GM19324 (cell line): ENCODE data around the gene AIPL1.

Source experiments
- ATAC-seq: cut with Tn5 transposase; IDR thresholded peaks from one replicate; pipeline ENCODE4 v1.9.1; 2021; ENCODE audit warnings: mild to moderate bottlenecking, moderate library complexity; ENCODE audit not compliant: unreplicated experiment, low FRiP score

AIPL1 gene

DNA sequence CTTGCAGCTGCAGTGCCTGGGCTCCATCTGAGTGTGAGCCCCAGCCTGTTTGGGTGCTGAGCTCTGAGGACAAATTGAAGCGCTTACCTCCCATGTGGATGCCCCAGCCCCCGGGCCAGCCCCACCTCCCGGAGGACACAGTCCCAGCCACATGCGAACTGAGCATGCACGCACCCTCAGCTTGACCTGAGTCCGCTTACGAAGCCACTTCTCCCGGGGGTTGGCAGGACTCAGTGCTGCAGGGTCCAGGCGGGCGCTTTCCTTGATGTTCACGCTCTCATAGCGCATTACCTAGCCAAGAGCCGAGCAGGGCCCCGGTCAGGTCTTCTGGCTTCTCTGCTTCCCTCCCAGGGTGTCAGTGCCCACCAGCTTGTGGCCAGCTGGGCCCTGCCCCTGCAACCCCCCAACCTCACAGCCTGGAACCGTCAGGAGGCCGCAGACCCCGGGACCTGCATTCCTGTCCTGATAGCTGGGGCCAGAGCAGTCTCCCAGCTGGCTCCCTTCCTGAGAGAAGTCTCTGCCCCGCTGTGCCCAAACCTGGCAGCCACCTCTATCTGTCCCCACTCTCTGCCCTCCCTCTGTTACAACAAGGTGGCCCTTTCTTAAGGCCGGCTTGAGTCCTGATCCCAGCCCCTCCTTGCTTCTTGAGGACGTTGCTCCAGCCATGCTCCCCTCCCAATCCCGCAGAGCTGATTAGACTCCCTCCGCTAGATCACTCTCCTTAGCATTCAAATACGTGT is 33.3 kb upstream of the AIPL1 start:
- no peak for ATAC-seq

DNA sequence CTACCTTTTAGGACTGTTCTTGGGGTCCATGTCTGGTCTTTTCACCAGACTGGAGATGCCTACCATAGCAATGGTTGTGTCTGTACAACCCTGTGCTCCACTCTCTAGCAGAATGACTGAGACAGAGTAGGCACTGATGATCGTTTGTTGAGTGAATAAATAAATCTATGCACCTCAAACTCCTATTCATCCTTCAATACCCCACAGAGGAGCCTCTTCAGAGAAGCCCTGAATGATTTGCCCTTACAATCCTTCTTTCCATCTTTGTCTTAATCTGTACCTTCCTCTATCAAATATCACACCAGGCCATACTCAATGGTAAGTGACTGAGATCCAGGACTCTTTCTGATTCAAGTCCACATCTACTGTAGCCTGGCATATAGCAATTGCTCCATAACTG is 32.6 kb upstream of the AIPL1 start:
- ATAC-seq: no peak

- no peak for ATAC-seq
These were observed 30.5 kb upstream of the AIPL1 start for GRCh38 chr17:6465206-6466003.

- ATAC-seq: no peak
These were observed 29.6 kb upstream of the AIPL1 start for GRCh38 chr17:6464446-6465041.

DNA sequence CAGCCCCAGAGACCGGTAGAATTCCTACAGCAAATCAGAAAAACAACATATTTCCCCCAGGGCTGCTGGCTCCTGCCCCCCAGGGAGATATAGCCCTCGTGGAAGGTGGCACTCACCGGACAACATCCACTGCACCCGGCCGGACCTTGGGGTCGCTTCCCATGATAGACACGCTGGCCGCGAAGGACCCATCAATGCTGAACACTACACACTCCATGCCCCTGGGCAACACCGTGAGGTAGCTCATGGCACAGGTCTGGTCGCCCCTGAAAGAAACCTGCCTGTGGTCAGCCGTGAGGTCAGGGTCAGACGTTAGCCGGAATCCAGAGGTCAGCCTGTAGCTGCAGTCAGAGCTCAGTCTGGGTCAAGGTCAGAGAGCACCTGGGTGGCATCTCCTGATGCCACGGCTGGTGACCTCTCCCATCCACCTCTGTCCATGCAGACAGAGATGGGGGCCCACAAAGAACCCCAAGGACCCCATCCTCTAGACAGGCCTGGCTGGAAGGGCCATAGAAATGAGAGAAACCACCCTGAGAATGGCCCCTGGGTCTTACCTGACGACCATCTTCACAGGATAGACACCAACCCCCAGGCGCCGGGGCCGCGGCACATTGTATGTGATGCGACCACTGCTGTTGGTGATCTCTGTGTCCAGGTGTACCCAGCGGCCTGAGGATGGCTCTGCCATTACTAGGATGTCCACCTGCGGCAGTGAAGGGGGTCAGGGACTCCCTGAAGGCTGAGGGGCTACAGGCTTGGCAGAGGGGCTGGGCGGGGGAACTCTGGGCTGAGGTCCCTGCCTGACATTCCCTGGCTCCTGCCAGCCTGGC is 28.9 kb upstream of the AIPL1 start:
- no peak for ATAC-seq

DNA sequence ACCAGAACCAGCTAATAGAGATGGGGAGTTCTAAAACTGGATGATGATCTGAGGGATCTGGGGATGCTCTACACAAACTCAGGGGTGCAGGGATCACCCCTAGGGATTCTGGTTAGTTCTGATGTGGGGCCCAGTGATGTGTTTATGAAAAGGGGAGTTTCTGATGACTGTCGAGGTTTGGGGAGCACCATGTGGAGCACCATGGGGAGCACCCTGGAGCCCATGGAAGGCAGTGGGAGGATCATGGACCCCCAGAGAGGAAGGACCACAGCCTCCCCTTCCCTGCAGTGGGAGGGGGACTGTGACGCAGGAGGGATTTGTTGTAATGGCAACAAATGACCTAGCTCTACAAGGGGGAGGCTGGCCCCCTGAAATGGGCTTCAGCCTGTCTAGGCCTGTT is 27.8 kb upstream of the AIPL1 start:
- ATAC-seq: no peak

- no peak for ATAC-seq
These were observed 27.0 kb upstream of the AIPL1 start for GRCh38 chr17:6461792-6462524.

- no peak for ATAC-seq
These were observed 26.3 kb upstream of the AIPL1 start for GRCh38 chr17:6461246-6461645.

DNA sequence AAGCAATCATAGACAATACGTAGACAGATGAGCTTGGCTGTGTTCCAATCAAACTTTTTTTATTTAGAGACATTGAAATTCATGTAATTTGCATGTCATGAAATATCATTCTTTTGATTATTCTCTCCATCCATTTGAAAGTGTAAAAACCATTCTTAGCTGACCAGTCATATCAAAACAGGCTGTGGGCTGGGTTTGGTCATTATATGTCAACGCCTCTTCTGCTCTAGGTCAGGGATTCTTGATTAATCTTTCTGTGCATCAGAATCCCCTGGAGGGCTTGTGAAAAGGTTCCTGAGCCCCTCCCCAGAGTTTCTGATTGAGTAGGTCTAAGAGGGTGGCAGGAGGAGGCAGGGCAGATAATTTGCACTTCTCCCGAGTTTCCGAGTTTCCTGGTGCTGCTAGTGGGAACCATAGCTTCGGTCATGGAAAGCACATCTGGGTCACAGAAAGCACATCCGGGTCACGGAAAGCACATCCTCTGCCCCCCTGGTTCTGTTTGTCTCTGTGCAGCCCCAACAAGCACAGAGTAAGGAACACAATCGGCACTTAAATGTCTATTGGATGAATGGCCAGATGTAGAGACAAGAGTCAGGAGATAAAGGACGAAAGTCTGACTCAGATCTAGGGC is 25.7 kb upstream of the AIPL1 start:
- no peak for ATAC-seq

DNA sequence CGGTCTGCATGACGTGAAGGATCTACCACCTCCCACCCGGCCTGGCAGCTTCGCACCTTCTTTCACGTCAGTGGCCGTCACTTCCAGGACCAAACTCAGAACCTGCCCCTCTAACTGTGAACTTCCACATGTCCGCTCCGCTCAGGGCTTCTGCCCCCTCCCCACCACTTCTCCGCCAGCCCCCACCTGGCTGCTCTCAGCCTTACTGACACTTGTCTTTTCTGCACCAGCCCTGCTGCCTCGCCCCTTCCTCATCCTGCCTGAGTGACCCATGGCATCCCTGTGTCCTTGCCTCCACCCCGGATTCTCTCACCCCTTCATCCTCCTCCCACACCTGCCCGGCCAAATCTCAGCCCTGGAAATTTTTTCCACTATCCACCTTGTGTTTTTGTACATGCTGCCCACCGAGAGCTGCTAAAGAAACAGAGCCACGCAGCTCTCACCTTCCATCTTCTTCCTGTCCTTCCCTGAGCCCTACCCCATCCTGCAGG is 23.6 kb upstream of the AIPL1 start:
- no peak for ATAC-seq

DNA sequence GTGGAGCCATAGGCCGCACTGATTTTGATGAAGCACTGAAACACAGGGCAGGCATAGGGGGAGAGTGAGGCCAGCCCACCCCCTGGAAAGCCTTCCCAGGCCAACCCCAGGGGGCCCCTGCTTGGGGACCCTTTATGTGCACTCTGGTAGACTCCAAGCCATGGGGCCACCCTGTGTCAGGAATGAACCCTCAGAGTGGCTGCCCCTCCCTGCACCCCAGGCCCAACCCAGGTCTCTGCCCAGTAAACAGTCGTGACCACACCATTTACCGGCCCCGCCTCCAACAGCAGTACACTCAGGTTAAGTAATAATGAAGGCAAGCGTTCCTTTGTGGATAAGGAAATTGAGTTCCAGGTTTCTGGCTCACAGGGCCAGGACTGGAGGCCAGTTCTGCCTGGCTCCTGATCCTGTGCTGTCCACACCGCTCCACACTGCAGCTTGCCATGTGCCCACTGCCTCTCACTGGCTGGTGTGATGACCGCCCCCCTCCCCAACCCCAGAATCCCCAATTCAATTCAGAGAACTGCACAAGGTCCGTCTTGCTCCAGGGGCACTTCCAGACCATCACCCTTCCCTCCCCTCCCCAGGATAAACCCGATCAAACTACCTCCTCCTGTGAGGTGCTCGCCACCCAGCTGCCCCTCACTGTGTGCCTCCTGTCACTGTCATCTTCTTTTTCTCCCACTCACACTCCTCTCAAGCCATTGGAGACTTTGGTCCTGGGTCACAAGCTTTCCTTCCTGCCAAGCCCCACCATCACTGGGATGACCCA is 23.0 kb upstream of the AIPL1 start:
- ATAC-seq: no peak

- no peak for ATAC-seq
These were observed 22.2 kb upstream of the AIPL1 start for GRCh38 chr17:6456914-6457687.

DNA sequence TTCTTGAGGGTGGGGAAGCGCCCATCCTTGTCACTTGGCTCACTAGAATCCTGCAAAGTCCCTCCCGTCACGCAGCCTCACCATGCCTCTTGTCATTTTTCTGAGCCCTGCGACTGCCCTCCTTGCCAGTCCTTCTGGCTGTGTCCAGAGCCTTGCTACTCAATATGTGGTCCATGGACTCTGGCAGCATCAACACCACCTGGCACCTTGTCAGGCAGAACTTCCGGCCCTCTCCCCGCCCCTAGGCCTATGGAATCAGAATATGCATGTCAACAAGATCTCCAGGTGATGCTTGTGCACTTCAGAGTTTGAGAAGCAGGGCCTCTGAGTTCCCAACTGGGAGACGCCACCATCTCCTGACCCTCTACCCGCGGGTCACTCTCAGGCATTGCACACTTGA is 21.4 kb upstream of the AIPL1 start:
- no peak for ATAC-seq

DNA sequence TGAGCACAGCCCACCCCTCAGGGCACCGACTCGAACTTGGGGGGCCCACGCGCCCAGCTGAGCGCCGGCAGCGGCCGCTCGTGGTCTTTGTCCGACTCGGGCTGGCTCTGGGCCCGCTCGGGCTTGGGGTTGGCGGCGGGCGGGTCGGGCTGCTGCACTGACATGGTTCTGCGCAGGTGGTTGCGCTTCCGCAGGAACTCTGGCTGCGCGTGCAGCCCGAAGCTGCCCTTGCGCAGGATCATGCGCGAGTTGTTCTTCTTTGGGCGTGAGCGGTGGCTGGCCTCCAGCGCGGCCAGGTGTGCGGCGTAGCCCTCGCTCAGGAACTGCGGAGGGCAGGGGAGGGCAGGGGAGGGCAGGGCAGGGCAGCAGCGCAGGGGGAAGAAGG is 20.4 kb upstream of the AIPL1 start:
- no peak for ATAC-seq

DNA sequence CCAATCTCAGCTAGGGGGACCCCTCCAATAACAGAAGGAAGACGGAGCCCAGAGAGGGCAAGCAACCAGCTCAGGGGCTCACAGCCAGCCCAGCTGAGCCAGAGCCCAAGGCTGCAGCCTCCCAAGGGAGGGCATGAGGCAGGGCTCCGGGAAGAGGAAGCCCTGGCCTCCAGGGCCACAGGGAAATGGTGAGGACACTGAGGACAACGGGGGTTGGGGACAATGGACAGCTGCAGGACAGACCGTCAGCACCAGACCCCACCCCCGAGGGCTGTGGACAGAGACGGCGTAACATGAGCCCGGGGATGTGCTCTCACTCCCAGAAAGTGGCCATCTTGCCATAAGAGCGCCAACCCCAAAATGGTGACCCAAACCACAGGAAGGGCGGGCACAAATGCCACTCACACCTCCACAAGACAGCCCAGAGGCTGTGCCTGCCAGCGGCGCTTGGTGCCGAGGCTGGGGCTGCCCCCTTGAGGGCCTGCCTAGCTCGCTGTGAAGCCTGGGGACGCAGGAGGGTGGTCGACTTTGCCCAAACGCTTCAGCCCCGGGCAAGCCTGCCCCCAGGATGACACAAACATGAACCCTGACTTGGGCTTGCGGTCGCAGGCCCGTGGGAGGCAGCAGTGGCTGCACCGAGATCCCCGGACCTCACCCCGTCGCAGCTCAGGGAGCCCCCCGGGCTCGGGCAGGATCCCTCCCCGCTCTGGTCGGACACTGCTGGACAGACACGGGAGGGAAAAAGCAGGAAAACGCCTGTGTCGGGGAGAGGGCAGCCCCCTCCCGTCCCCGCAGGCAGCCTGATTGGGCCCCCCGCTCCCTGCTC is 19.8 kb upstream of the AIPL1 start:
- no peak for ATAC-seq

DNA sequence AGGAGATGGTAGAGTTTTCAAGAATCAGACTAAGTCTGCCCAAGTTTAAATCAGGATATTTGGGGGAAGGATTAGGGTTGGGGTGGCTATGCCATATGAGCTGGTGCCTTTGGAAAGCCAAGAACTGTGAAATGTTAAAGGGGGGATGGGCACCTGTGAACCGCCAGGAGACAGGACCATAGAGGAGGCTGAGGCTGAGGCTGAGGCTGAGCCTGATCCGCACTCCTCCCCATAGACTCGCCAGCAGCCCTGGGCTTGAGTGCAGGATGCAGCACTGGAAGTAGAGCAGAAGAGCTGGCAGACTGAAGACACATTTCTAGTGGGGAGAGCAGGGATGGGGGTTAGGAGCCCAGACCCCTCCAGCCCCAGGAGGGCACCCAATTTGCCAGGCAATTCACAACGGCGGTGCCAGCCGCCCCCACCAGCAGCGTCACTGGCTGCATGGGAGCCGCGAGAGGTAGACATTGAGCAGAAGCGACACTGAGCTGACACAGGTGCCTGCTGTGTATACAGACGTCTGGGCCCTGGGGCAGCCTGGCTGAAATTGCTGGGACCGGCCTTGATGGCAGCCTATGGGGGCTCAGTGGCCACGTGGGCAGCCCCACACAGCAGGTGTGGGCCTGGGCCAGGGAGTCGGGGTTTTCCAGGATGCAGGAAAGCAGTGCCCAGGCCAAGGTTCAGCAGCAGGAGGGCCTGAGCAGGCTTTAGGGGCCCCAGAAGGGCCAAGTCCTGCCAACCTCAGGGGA is 18.5 kb upstream of the AIPL1 start:
- no peak for ATAC-seq
